Activated CD8-positive, alpha-beta memory T cell treated with anti-CD3 and anti-CD28 coated beads for 24 hours (primary cell): Measurements from ENCODE around the gene DKKL1.
A peak's percentile ranks its signal among the peaks of the same experiment; 100 is the strongest.
"Not testable (repeated sequence)": the region's sequence is repeated elsewhere in the genome, so short reads cannot be mapped to it uniquely, and the experiment has no call there.

Source experiments
- DNase-seq: peaks from one replicate; pipeline ENCODE4 v3.0.0-alpha.2; 2020

The DKKL1 gene

GRCh38 chr19:49362048-49362928, 1.4 kb upstream of the DKKL1 start, which contains the start of gene TEAD2:
TSS of gene TEAD2 (minus strand) at chr19:49362416. CDS start at chr19:49360075, 2,341 bp downstream.
- DNase-seq = peak; percentile 67

DNA sequence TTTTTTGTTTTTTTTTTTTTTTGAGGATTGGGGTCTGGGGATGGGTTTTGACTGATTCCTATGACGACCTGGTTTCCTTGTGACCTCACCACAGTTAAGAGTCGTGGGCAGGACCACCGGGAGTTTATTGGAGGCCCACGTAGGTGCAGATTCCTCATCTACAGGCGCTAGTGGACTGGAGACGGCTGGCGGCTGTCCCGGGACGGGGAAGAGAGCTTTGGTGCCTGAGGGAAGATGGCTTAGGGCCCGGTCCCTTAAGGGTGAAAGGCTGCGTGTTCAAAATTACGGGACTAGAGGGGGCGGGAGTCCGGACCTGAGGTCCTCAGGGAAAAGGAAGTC, 779 bp upstream of the DKKL1 start:
- peak; percentile 68 for DNase-seq

DNA sequence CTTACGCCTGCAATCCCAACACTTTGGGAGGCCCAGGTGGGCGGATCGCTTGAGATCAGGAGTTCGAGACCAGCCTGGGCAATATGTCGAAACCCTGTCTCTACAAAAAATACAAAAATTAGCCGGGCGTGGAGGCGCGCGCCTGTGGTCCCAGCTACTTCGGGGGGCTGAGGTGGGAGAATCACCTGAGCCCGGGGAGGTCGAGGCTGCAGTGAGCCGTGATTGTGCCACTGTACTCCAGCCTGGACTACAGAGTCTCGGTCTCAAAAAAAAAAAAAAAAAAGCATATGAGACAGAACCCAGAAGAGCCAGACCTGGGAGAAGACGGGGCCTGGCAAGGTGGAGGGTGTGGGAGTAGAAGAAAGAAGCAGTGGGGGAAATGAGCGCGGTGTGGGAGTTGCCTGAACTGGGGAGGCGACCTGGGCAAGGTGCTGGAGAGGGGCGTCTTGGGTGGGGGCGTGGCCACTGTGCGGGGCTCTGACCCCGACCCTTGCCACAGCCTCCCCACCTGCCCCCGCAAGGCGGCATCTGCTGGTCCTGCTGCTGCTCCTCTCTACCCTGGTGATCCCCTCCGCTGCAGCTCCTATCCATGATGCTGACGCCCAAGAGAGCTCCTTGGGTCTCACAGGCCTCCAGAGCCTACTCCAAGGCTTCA, 533 bp downstream of the DKKL1 start:
- no peak for DNase-seq

DNA sequence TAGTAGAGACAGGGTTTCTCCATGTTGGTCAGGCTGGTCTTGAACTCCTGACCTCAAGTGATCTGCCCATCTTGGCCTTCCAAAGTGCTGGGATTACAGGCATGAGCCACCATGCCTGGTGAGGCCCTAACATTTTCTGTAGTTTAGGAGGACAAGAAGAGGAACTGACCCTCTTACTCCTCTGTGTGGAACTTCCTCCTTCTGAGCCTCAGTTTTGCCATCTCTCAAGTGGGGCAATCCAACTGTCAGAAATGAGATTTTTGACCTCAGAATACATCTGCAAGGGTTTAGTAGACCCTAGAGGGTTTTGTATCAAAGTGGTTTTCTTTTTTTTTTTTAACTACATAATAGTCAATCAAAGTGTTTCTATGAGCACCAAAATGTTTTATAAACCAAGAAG, 2.4 kb downstream of the DKKL1 start:
- no peak for DNase-seq

DNA sequence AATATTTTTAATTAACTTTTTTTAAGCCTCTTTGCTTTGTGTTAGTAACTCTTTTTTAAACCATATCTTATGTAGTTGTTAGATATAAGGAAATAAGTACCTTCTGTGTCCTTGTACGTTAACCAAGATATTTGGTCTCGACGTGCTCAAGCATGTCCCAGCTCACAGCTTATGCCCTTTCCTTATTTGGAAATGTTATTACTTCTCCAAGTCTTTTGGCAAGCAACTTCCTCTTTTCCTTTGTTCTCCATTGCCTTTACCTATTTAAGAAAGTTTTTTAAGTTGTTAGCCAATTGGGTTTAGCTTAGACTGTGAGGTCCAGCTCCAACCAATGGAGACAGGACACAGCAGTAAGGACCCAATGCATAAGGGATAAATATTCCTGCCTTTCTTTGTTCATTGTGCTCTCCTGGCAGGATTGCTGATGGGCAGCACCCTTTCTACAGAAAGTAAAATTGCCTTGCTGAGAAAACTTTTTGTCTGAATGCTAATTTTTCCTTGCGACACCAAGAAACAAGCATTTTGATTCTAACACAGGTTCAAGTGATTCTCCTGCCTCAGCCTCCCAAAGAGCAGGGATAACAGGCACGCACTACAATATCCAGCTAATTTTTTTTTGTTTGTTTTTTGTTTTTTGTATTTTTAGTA, 5.2 kb downstream of the DKKL1 start:
- DNase-seq = no peak

GRCh38 chr19:49371184-49371583, 7.5 kb downstream of the DKKL1 start:
- DNase-seq = no peak

GRCh38 chr19:49373174-49373573, 9.5 kb downstream of the DKKL1 start:
- not testable (repeated sequence) for DNase-seq

GRCh38 chr19:49374665-49375434, 11.2 kb downstream of the DKKL1 start:
- DNase-seq = no peak

DNA sequence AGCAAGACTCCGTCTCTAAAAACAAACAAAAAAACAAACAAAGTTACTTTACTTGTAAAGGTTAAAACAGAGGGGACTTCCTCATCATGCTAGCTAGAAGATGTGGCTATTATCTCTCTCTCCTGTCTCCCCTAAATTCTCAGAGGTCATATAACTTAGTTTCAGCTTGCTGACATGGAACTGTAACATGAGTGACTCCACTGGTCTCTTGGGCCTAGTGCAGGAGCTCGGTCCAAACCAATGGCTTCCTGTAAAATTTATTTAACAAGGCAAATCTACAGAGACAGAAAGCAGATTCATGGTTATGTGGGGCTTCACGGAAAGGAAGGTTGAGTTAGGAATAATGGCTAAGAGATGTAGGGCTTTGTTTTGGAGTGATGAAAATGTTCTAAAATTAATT, 14.8 kb downstream of the DKKL1 start:
- DNase-seq = no peak

DNA sequence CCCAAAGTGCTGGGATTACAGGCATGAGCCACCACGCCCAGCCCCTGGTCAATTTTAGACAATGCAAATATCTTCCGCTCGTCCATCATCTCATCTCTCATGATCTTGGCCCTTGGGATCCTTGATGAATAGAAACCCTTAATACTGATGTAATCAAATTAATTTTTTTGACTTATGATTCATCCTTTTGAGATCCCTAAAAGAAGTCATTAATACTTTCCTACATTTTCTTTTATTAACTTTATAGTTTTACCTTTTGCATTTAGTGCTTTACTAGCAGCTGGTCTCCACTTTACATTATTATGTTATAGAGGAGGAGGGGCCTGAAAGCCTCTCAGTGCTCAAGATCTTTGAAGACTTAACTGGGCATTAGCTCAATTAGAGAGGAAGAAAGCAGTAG, 16.7 kb downstream of the DKKL1 start:
- DNase-seq = no peak

DNA sequence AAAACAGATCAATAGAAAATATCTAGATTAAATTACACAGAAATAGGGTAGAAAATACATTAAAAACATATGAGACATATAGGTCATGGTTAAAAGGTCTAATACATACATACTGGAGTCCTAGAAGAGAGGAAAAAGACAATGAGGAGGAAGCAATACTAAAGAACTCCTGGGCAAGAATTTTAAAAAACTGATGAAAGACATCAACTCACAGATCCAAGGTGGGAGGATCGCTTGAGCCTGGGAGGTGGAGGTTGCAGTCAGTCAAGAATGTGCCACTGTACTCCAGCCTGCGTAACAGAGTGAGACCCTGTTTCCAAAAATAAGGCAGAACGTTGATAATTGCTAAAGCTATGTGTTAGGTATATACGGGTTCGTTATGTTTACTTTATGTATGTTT, 19.0 kb downstream of the DKKL1 start:
- DNase-seq = no peak

- no peak for DNase-seq
Observed at GRCh38 chr19:49383599-49383998, 19.9 kb downstream of the DKKL1 start.

DNA sequence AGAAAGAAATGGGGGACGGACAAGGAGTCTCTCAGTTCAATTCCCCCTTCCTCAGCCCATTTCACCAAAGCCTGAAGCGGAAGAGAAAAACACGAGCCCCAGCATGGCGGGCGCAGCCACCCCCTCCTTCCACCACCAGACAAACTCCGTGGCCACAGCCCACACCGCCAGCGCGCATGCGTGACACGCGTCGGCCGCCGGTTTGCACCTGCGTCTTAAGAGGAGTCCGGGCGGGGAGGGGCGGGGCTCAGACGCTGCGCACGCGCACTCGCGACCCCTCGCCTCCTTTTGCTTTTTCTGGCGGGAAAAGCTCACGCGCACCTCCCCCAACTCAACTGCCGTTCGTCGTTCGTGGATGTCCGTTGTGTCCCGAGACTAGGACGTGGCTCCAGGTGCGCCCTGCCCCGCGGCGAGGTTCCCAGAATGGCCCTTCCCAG, 24.3 kb downstream of the DKKL1 start, which contains the start of gene KASH5:
Gene KASH5 (plus strand): TSS at position 314 of the 437 bp plus-strand sequence. CDS start 2,635 bp downstream, outside the sequence.
- peak; percentile 86 for DNase-seq

DNA sequence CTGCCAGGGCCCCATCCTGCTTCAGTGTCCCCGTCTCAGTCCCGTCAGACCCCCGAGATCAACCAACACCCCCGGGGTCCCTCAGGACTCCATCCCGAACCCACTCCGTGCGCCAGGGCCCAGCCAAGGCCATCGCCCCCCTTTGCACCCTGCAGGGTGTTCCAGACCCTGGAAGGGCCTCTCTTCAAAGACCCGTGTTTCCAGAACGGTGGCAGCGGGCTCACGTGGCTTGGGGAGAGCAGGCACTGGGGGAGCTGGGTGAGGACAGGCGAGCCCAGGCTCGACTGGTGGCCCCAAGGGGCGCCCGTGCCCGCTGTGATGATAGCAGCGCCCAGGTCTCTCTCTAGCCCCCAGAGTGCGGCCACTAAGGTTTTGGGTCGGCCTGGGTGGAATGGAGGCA, 25.7 kb downstream of the DKKL1 start:
- DNase-seq = no peak

GRCh38 chr19:49390131-49390928, 26.7 kb downstream of the DKKL1 start:
- no peak for DNase-seq

GRCh38 chr19:49390929-49391359, 27.3 kb downstream of the DKKL1 start:
- no peak for DNase-seq

DNA sequence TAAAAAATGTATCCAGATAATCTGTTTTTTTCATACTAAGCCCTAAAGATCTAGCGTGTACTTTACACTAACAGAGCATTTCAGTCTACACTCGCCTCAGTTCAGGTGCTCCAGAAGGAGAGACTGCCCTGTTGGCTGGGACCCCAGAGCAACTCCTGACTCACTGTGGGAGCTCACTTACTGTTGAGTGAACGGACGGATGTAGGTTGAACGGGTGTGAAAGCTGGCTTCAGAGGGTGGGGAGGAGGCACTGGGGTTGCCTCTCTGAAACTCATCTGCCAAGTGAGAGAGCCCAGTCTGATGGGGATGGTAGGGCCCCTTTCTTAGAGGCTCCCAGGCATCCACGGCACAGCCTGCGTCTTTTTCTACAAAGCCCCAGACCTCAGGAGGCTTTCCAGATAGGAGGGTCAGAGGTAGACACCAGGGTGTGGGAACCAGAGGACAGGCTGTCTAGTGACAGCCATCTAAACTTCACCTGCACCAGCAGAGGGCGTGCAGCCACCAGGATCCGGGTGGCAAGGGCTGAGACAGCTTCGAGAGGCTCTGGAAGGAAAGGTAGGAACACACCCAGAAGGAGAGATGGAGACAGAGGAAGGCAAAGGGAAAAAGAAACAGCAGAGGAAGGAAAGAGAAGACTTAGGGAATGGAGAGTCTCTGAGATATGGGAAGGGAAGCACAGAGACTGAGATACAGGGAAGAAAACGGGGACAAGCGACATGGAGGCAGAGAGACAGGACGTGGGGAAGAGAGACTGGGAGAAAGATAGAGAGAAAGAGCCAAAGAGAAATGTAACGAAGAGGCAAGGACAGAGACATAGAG, 28.1 kb downstream of the DKKL1 start:
- peak; percentile 87 for DNase-seq

DNA sequence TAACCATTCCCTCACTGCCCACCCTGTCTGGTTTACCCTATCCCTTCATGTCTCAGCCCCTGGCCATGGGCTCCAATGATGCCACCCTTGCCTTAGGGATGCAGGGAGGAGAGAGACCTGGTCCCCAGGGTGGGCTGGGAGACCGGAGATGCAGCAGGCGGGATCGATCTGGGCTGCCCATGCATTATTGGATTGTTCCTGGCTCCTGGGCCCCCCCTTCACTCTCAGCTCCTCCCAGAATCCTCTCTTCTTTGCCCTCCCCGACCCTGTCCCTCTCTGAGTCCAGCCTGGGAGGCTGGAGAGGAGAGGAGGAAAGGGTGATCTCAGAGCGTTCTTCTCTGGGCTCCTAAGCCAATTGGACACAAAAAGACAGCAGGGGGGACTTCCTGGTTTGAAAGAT, 30.2 kb downstream of the DKKL1 start:
- no peak for DNase-seq

GRCh38 chr19:49395581-49396407, 32.1 kb downstream of the DKKL1 start:
- DNase-seq = no peak
